ENCODE data around the gene STAG2. TPM values are rescaled to one million over a fixed set of nuclear protein-coding genes. Genes with fewer than 3 reads are reported as not detected.

The STAG2 gene
- total RNA-seq, 4 donors from 2014 or later, result 39.3 to 65.6 (median 55.5) TPM

GRCh38 chrX:123989235-123989634 lies 27.7 kb downstream of the STAG2 start:
- H3K9me3 ChIP-seq, result no peaks in the 10 kb centered on the region
- DNase-seq, result no peak
- no peak for ATAC-seq
- no peaks in the 10 kb centered on the region for H3K36me3 ChIP-seq
- intact Hi-C loops (cut with DNase I; ENCODE audit: low total_unique reads) (no loop called here), in situ Hi-C loops (cut with MboI; ENCODE audit: low sequenced_read_pairs in 4 of 4) (no loop called here)
- H3K4me3 ChIP-seq, result no peak overlapping the region
- no peaks in the 10 kb centered on the region for H3K27me3 ChIP-seq
- peaks cover 16 to 20% of the 10 kb centered on the region in 2 donors for H3K4me1 ChIP-seq
- TF ChIP-seq POLR2A (IDR thresholded peaks at IDR 0.05), result no peak
- TF ChIP-seq, protein P1, sequence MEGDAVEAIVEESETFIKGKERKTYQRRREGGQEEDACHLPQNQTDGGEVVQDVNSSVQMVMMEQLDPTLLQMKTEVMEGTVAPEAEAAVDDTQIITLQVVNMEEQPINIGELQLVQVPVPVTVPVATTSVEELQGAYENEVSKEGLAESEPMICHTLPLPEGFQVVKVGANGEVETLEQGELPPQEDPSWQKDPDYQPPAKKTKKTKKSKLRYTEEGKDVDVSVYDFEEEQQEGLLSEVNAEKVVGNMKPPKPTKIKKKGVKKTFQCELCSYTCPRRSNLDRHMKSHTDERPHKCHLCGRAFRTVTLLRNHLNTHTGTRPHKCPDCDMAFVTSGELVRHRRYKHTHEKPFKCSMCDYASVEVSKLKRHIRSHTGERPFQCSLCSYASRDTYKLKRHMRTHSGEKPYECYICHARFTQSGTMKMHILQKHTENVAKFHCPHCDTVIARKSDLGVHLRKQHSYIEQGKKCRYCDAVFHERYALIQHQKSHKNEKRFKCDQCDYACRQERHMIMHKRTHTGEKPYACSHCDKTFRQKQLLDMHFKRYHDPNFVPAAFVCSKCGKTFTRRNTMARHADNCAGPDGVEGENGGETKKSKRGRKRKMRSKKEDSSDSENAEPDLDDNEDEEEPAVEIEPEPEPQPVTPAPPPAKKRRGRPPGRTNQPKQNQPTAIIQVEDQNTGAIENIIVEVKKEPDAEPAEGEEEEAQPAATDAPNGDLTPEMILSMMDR (IDR thresholded peaks at IDR 0.05 in 4 of 5, conservative IDR thresholded peaks at IDR 0.05 in 1 of 5), result no peak
- H3K27ac ChIP-seq, result peak overlapping the region in 1 of 4 donors; percentile 22

- ATAC-seq, result no peak
- Histone ChIP-seq H3K9me3 (no peaks in the 10 kb centered on the region), H3K36me3 (no peaks in the 10 kb centered on the region), H3K4me1 (peaks cover 21 to 22% of the 10 kb centered on the region in 2 donors), H3K27ac (peak overlapping the region in 1 of 4 donors; percentile 42), H3K27me3 (no peaks in the 10 kb centered on the region), H3K4me3 (no peak overlapping the region)
- in situ Hi-C loops (cut with MboI; ENCODE audit: low sequenced_read_pairs in 4 of 4), result no loop called here
- intact Hi-C loops (cut with DNase I; ENCODE audit: low total_unique reads), result no loop called here
- DNase-seq, result no peak
- TF ChIP-seq, protein P1 (IDR thresholded peaks at IDR 0.05 in 4 of 5, conservative IDR thresholded peaks at IDR 0.05 in 1 of 5), result no peak
- no peak for TF ChIP-seq POLR2A (IDR thresholded peaks at IDR 0.05)
Observed at GRCh38 chrX:123990169-123990568, 28.7 kb downstream of the STAG2 start.

- no peak overlapping the region for H3K4me3 ChIP-seq
- in situ Hi-C loops (cut with MboI; ENCODE audit: low sequenced_read_pairs in 4 of 4), result no loop called here
- no peaks in the 10 kb centered on the region for H3K27me3 ChIP-seq
- intact Hi-C loops (cut with DNase I; ENCODE audit: low total_unique reads), result no loop called here
- no peak for TF ChIP-seq POLR2A (IDR thresholded peaks at IDR 0.05)
- TF ChIP-seq, protein P1 (IDR thresholded peaks at IDR 0.05 in 4 of 5, conservative IDR thresholded peaks at IDR 0.05 in 1 of 5), result no peak
- peak overlapping the region in 2 of 4 donors; percentile 16 to 42 for H3K27ac ChIP-seq
- DNase-seq, result no peak
- ATAC-seq, result peak in 1 of 2 donors; percentile 30
- no peaks in the 10 kb centered on the region for H3K36me3 ChIP-seq
- peaks cover 17 to 22% of the 10 kb centered on the region in 2 donors for H3K4me1 ChIP-seq
- no peaks in the 10 kb centered on the region for H3K9me3 ChIP-seq
Observed at GRCh38 chrX:123990602-123991001, 29.1 kb downstream of the STAG2 start.

DNA sequence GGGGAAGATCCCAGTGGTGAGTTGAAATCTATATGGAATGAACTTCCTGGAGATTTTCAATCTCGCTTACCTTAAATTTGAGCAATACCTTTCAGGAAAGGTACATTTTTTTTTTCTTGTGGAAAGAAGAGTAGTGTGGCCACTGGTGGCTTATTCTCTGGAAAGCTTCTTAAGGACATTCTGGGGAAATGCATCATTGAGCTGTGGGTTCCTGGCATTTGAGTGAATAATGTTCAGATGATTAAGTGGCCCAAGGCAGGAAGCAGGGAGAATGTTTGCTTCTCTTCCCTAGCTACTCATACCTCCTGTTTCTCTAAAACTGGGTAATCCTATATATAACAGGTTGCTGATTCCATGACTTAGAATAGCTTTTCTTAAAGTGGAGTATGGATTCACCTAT lies 31.8 kb downstream of the STAG2 start:
- ATAC-seq (no peak), DNase-seq (no peak)
- TF ChIP-seq POLR2A (IDR thresholded peaks at IDR 0.05), result no peak
- TF ChIP-seq, protein P1 (IDR thresholded peaks at IDR 0.05 in 4 of 5, conservative IDR thresholded peaks at IDR 0.05 in 1 of 5), result no peak
- no peak overlapping the region for H3K27ac ChIP-seq
- peaks cover 16 to 21% of the 10 kb centered on the region in 2 donors for H3K4me1 ChIP-seq
- intact Hi-C loops (cut with DNase I; ENCODE audit: low total_unique reads) (no loop called here), in situ Hi-C loops (cut with MboI; ENCODE audit: low sequenced_read_pairs in 4 of 4) (no loop called here)
- no peaks in the 10 kb centered on the region for H3K36me3 ChIP-seq
- H3K9me3 ChIP-seq, result no peaks in the 10 kb centered on the region
- no peak overlapping the region for H3K4me3 ChIP-seq
- no peaks in the 10 kb centered on the region for H3K27me3 ChIP-seq

Measured in gastrocnemius medialis (tissue), 4 donors.